OCI-LY7 (cell line): ENCODE results near the gene ARHGEF26. TPM values are rescaled to one million over a fixed set of nuclear protein-coding genes. Genes with fewer than 3 reads are reported as not detected.

Experiments used
- BruUV-seq: library from RNA; stranded (reverse); fragments of 400-500 nt; replicated peaks from 2 replicates; lab custom pipeline; 2021; lab: Mats Ljungman, UMichigan
- CTCF ChIA-PET: fragments of 300-600 bp; sonication (Branson Sonifier 250); formaldehyde crosslinking; loops from one replicate; lab custom pipeline; 2022; ENCODE audit warnings: antibody characterized with exemption; ENCODE audit not compliant: unreplicated experiment; lab: Charles Lee
- POLR2A ChIA-PET: fragments of 300-600 bp; sonication (Branson Sonifier 250); formaldehyde crosslinking; loops from one replicate; lab custom pipeline; 2022; ENCODE audit warnings: antibody characterized with exemption; lab: Charles Lee
- DNase-seq: peaks from one replicate; pipeline ENCODE4 v3.0.0-alpha.2; 2015; ENCODE audit warnings: low spot score
- H2AFZ ChIP-seq: fragments of 200-600 bp; sonication (generic), shearing (Covaris generic); 2 replicates; pipeline ENCODE4 v1.6.1; 2014; ENCODE audit warnings: mild to moderate bottlenecking, antibody characterized with exemption, low read length, moderate library complexity
- H3K27ac ChIP-seq: fragments of 200-600 bp; sonication (generic); 2 replicates; pipeline ENCODE4 v1.5.1; 2014; ENCODE audit warnings: mixed run types, low read depth, mild to moderate bottlenecking, moderate library complexity, low read length, inconsistent platforms; ENCODE audit not compliant: poor library complexity, severe bottlenecking
- H3K36me3 ChIP-seq: fragments of 200-600 bp; sonication (generic); 2 replicates; pipeline ENCODE4 v1.6.1; 2014; ENCODE audit warnings: mild to moderate bottlenecking, antibody characterized with exemption, low read length, moderate library complexity, mixed read lengths; ENCODE audit not compliant: insufficient read depth
- H3K4me1 ChIP-seq: fragments of 200-600 bp; sonication (generic); 2 replicates; pipeline ENCODE4 v1.5.1; 2014; ENCODE audit warnings: mild to moderate bottlenecking, low read length; ENCODE audit not compliant: insufficient read depth, poor library complexity, severe bottlenecking
- H3K4me2 ChIP-seq: fragments of 200-600 bp; sonication (generic); 2 replicates; pipeline ENCODE4 v1.6.1; 2014; ENCODE audit warnings: mild to moderate bottlenecking, low read length
- H3K4me3 ChIP-seq: fragments of 200-600 bp; sonication (generic); 2 replicates; pipeline ENCODE4 v1.5.1; 2014; ENCODE audit warnings: mild to moderate bottlenecking, low read depth, low read length; ENCODE audit not compliant: poor library complexity, severe bottlenecking
- H3K79me2 ChIP-seq: fragments of 200-600 bp; sonication (generic); 2 replicates; pipeline ENCODE4 v1.6.1; 2016; ENCODE audit warnings: low read depth, mild to moderate bottlenecking, low read length, moderate library complexity, mixed read lengths; ENCODE audit not compliant: insufficient read depth
- H3K9me2 ChIP-seq: fragments of 200-600 bp; sonication (generic); 2 replicates; pipeline ENCODE4 v1.6.1; 2016; ENCODE audit warnings: mild to moderate bottlenecking, low read length, mixed read lengths; ENCODE audit not compliant: insufficient read depth
- H3K9me3 ChIP-seq: fragments of 200-600 bp; sonication (generic); 2 replicates; pipeline ENCODE4 v1.6.1; 2014; ENCODE audit warnings: mild to moderate bottlenecking, mixed run types, low read length, mixed read lengths
- H4K20me1 ChIP-seq: fragments of 200-600 bp; sonication (generic); 2 replicates; pipeline ENCODE4 v1.6.1; 2014; ENCODE audit warnings: mild to moderate bottlenecking, antibody characterized with exemption, low read length, moderate library complexity, mixed read lengths; ENCODE audit not compliant: insufficient read depth
- CTCF ChIP-seq: fragments of 200-600 bp; sonication (generic); conservative IDR thresholded peaks from 2 replicates; pipeline ENCODE4 v1.5.1; 2014; ENCODE audit warnings: mild to moderate bottlenecking, antibody characterized with exemption, low read length, moderate library complexity, mixed read lengths
- EZH2phosphoT487 ChIP-seq: fragments of 200-600 bp; sonication (generic); IDR thresholded peaks from 2 replicates; pipeline ENCODE4 v1.6.1; 2018; ENCODE audit warnings: low read depth, borderline replicate concordance, mild to moderate bottlenecking, mixed run types, antibody characterized with exemption, low read length, moderate library complexity, mixed read lengths
- intact Hi-C: fragments of 100-400 bp; cut with micrococcal nuclease; formaldehyde crosslinking; loops from one replicate; pipeline ENCODE4 v1.10.0; 2022; ENCODE audit not compliant: unreplicated experiment
- total RNA-seq, 2 experiments: library from RNA; depleted of rRNA in 1 of 2; stranded (reverse); fragments of >200 nt in 1 of 2; shearing (Covaris generic) in 1 of 2; gene quantifications; 2 replicates each; pipeline ENCODE4 v1.2.3, GENCODE V29; 2014 to 2022

ARHGEF26 gene
- total RNA-seq, 2 experiments from 2014 or later = 0.11 to 0.35 TPM

- Histone ChIP-seq H3K36me3 (no peaks in the 10 kb centered on the region), H2AFZ (no peak overlapping the region), H4K20me1 (no peaks in the 10 kb centered on the region), H3K4me2 (no peak overlapping the region), H3K9me3 (no peaks in the 10 kb centered on the region), H3K4me3 (no peak overlapping the region), H3K9me2 (no peaks in the 10 kb centered on the region), H3K4me1 (no peaks in the 10 kb centered on the region), H3K79me2 (no peaks in the 10 kb centered on the region), H3K27ac (no peak overlapping the region)
- intact Hi-C loops = no loop called here
- no peak for DNase-seq
- TF ChIP-seq CTCF (no peak), EZH2phosphoT487 (no peak)
- no TSS peak for BruUV-seq
- ChIA-PET POLR2A (interaction anchor here (0.5 to 0.6 kb wide), 2 partner anchors 12 to 1083 kb away, joined by 3 read pairs; no protein-coding TSS in a partner anchor), CTCF (no interaction called here)
Measured at GRCh38 chr3:154125378-154126030, 4.3 kb downstream of the ARHGEF26 start.

- Histone ChIP-seq H2AFZ (no peak overlapping the region), H3K27ac (no peak overlapping the region), H3K4me1 (no peaks in the 10 kb centered on the region), H3K9me3 (no peaks in the 10 kb centered on the region), H3K4me2 (no peak overlapping the region), H3K4me3 (no peak overlapping the region), H3K36me3 (no peaks in the 10 kb centered on the region), H3K79me2 (no peaks in the 10 kb centered on the region), H4K20me1 (no peaks in the 10 kb centered on the region), H3K9me2 (no peaks in the 10 kb centered on the region)
- CTCF ChIA-PET = no interaction called here
- no peak for TF ChIP-seq CTCF
- TF ChIP-seq EZH2phosphoT487 = no peak
- intact Hi-C loops = no loop called here
- DNase-seq = no peak
- BruUV-seq = no TSS peak
- POLR2A ChIA-PET = interaction anchor here (0.6 to 2.3 kb wide), 5 partner anchors 10 to 667 kb away, joined by 3 to 9 read pairs (median 4); no protein-coding TSS in a partner anchor
Measured at GRCh38 chr3:154126651-154127050, 5.5 kb downstream of the ARHGEF26 start.

GRCh38 chr3:154129625-154130024 lies 8.4 kb downstream of the ARHGEF26 start:
- H3K9me3 ChIP-seq = no peaks in the 10 kb centered on the region
- no peak overlapping the region for H3K4me3 ChIP-seq
- H3K9me2 ChIP-seq = no peaks in the 10 kb centered on the region
- ChIA-PET CTCF (no interaction called here), POLR2A (no interaction called here)
- TF ChIP-seq EZH2phosphoT487 (no peak), CTCF (no peak)
- DNase-seq = no peak
- no TSS peak for BruUV-seq
- H3K27ac ChIP-seq = no peak overlapping the region
- H3K79me2 ChIP-seq = no peaks in the 10 kb centered on the region
- intact Hi-C loops = no loop called here
- H3K4me1 ChIP-seq = no peaks in the 10 kb centered on the region
- no peaks in the 10 kb centered on the region for H4K20me1 ChIP-seq
- H2AFZ ChIP-seq = no peak overlapping the region
- no peaks in the 10 kb centered on the region for H3K36me3 ChIP-seq
- no peak overlapping the region for H3K4me2 ChIP-seq
